Activated naive CD8-positive, alpha-beta T cell treated with anti-CD3 and anti-CD28 coated beads, Interleukin-2, amount 50 U/mL, for 24 hours (primary cell): ENCODE results near the gene PLEKHA7.
"Not testable (repeated sequence)": the region's sequence is repeated elsewhere in the genome, so short reads cannot be mapped to it uniquely, and the experiment has no call there.

ENCODE experiments used
- ATAC-seq: fragments of 150-1000 bp; cut with Tn5 transposase; one replicate; pipeline ENCODE4 v1.10.0; 2021
- DNase-seq: peaks from one replicate; pipeline ENCODE4 v3.0.0; 2021
- H3K27ac Mint-ChIP-seq: one replicate; pipeline ENCODE4 v1.8.0; 2021; ENCODE audit warnings: mild to moderate bottlenecking, mixed read lengths
- H3K27me3 Mint-ChIP-seq: one replicate; pipeline ENCODE4 v1.8.0; 2021; ENCODE audit warnings: mixed read lengths
- H3K36me3 Mint-ChIP-seq: one replicate; pipeline ENCODE4 v1.8.0; 2021; ENCODE audit warnings: low read depth, mixed read lengths
- H3K4me1 Mint-ChIP-seq: one replicate; pipeline ENCODE4 v1.8.0; 2021; ENCODE audit warnings: mixed read lengths
- H3K4me3 Mint-ChIP-seq: one replicate; pipeline ENCODE4 v1.8.0; 2021; ENCODE audit warnings: mild to moderate bottlenecking, moderate library complexity, mixed read lengths
- H3K9me3 Mint-ChIP-seq: one replicate; pipeline ENCODE4 v1.8.0; 2021; ENCODE audit warnings: mixed read lengths

Gene PLEKHA7

GRCh38 chr11:16905375-16905774 lies 108.8 kb downstream of the PLEKHA7 start:
- Mint-ChIP-seq H3K4me1 (peaks cover 56% of the 10 kb centered on the region), H3K27ac (peak overlapping the region; percentile 8), H3K36me3 (peaks cover 16% of the 10 kb centered on the region), H3K4me3 (no peak overlapping the region), H3K9me3 (peaks cover 5% of the 10 kb centered on the region), H3K27me3 (no peaks in the 10 kb centered on the region)
- DNase-seq (no peak), ATAC-seq (no peak)

GRCh38 chr11:16904761-16905160 lies 109.5 kb downstream of the PLEKHA7 start:
- Mint-ChIP-seq H3K4me1 (peaks cover 57% of the 10 kb centered on the region), H3K36me3 (peaks cover 16% of the 10 kb centered on the region)
- not testable (repeated sequence) for DNase-seq, H3K4me3 Mint-ChIP-seq, H3K9me3 Mint-ChIP-seq, ATAC-seq, H3K27ac Mint-ChIP-seq, H3K27me3 Mint-ChIP-seq

- peak; percentile 95 for ATAC-seq
- Mint-ChIP-seq H3K4me3 (peak overlapping the region; percentile 51), H3K27me3 (no peaks in the 10 kb centered on the region), H3K4me1 (peaks cover 53% of the 10 kb centered on the region), H3K27ac (peak overlapping the region; percentile 96), H3K9me3 (peaks cover 5% of the 10 kb centered on the region), H3K36me3 (peaks cover 16% of the 10 kb centered on the region)
- DNase-seq: no peak
Measured at GRCh38 chr11:16902781-16903378, 111.3 kb downstream of the PLEKHA7 start.

GRCh38 chr11:16902182-16902581 lies 112.0 kb downstream of the PLEKHA7 start:
- peak; percentile 71 for ATAC-seq
- Mint-ChIP-seq H3K9me3 (peaks cover 5% of the 10 kb centered on the region), H3K27me3 (no peaks in the 10 kb centered on the region), H3K4me1 (peaks cover 59% of the 10 kb centered on the region), H3K4me3 (peak overlapping the region; percentile 52), H3K27ac (peak overlapping the region; percentile 96), H3K36me3 (peaks cover 16% of the 10 kb centered on the region)
- DNase-seq: no peak

- DNase-seq (no peak), ATAC-seq (no peak)
- peaks cover 13% of the 10 kb centered on the region for H3K36me3 Mint-ChIP-seq
- H3K9me3 Mint-ChIP-seq: peaks cover 5% of the 10 kb centered on the region
- peaks cover 5% of the 10 kb centered on the region for H3K27me3 Mint-ChIP-seq
- peak overlapping the region; percentile 24 for H3K27ac Mint-ChIP-seq
- H3K4me3 Mint-ChIP-seq: no peak overlapping the region
- peaks cover 53% of the 10 kb centered on the region for H3K4me1 Mint-ChIP-seq
Measured at GRCh38 chr11:16900491-16900890, 113.7 kb downstream of the PLEKHA7 start.

GRCh38 chr11:16899708-16900303 lies 114.4 kb downstream of the PLEKHA7 start:
- DNase-seq (no peak), ATAC-seq (no peak)
- Mint-ChIP-seq H3K27me3 (peaks cover 5% of the 10 kb centered on the region), H3K4me1 (peaks cover 50% of the 10 kb centered on the region), H3K9me3 (peaks cover 5% of the 10 kb centered on the region), H3K4me3 (no peak overlapping the region), H3K36me3 (peaks cover 13% of the 10 kb centered on the region), H3K27ac (peak overlapping the region; percentile 24)

GRCh38 chr11:16898274-16898985 lies 115.8 kb downstream of the PLEKHA7 start:
- DNase-seq (no peak), ATAC-seq (no peak)
- Mint-ChIP-seq H3K4me1 (peaks cover 41% of the 10 kb centered on the region), H3K27me3 (peaks cover 5% of the 10 kb centered on the region), H3K9me3 (peaks cover 5% of the 10 kb centered on the region), H3K27ac (peak overlapping the region; percentile 5), H3K4me3 (no peak overlapping the region), H3K36me3 (peaks cover 10% of the 10 kb centered on the region)

- no peak for DNase-seq
- no peak for ATAC-seq
- H3K27ac Mint-ChIP-seq: peak overlapping the region; percentile 5
Measured at GRCh38 chr11:16897470-16898061, 116.6 kb downstream of the PLEKHA7 start.

GRCh38 chr11:16896729-16897469 lies 117.3 kb downstream of the PLEKHA7 start:
- DNase-seq (no peak), ATAC-seq (no peak)
- Mint-ChIP-seq H3K36me3 (peaks cover 5% of the 10 kb centered on the region), H3K4me1 (peaks cover 28% of the 10 kb centered on the region), H3K4me3 (no peak overlapping the region), H3K27ac (no peak overlapping the region), H3K9me3 (peaks cover 3% of the 10 kb centered on the region), H3K27me3 (peaks cover 5% of the 10 kb centered on the region)

More at GRCh38 chr11:16897470-16898061, 116.6 kb downstream of the PLEKHA7 start:
- peaks cover 7% of the 10 kb centered on the region for H3K36me3 Mint-ChIP-seq
- peaks cover 5% of the 10 kb centered on the region for H3K27me3 Mint-ChIP-seq
- peaks cover 5% of the 10 kb centered on the region for H3K9me3 Mint-ChIP-seq
- H3K4me3 Mint-ChIP-seq: no peak overlapping the region
- peaks cover 33% of the 10 kb centered on the region for H3K4me1 Mint-ChIP-seq

- no peak overlapping the region for H3K27ac Mint-ChIP-seq
- H3K9me3 Mint-ChIP-seq: peaks cover 1% of the 10 kb centered on the region
- DNase-seq: no peak
- H3K4me1 Mint-ChIP-seq: peaks cover 20% of the 10 kb centered on the region
- peaks cover 5% of the 10 kb centered on the region for H3K27me3 Mint-ChIP-seq
- H3K4me3 Mint-ChIP-seq: no peak overlapping the region
- no peak for ATAC-seq
- H3K36me3 Mint-ChIP-seq: no peaks in the 10 kb centered on the region
Measured at GRCh38 chr11:16895306-16895705, 118.9 kb downstream of the PLEKHA7 start.

GRCh38 chr11:16893456-16894066 lies 120.7 kb downstream of the PLEKHA7 start:
- no peak for ATAC-seq

GRCh38 chr11:16891964-16892363 lies 122.2 kb downstream of the PLEKHA7 start:
- H3K4me3 Mint-ChIP-seq: no peak overlapping the region
- peak; percentile 25 for ATAC-seq
- no peak for DNase-seq

More at GRCh38 chr11:16893456-16894066, 120.7 kb downstream of the PLEKHA7 start:
- Mint-ChIP-seq H3K36me3 (peaks cover 11% of the 10 kb centered on the region), H3K27me3 (peaks cover 5% of the 10 kb centered on the region), H3K4me3 (no peak overlapping the region), H3K4me1 (peaks cover 25% of the 10 kb centered on the region), H3K27ac (no peak overlapping the region), H3K9me3 (peaks cover 16% of the 10 kb centered on the region)
- no peak for DNase-seq

GRCh38 chr11:16891165-16891564 lies 123.0 kb downstream of the PLEKHA7 start:
- Mint-ChIP-seq H3K27me3 (peaks cover under 1% of the 10 kb centered on the region), H3K36me3 (peaks cover 11% of the 10 kb centered on the region)
- ATAC-seq: no peak

More at GRCh38 chr11:16891964-16892363, 122.2 kb downstream of the PLEKHA7 start:
- Mint-ChIP-seq H3K9me3 (peaks cover 16% of the 10 kb centered on the region), H3K4me1 (peaks cover 13% of the 10 kb centered on the region), H3K36me3 (peaks cover 11% of the 10 kb centered on the region), H3K27ac (peak overlapping the region; percentile 15), H3K27me3 (peaks cover 5% of the 10 kb centered on the region)

GRCh38 chr11:16890442-16890841 lies 123.8 kb downstream of the PLEKHA7 start:
- H3K4me3 Mint-ChIP-seq: no peak overlapping the region
- H3K9me3 Mint-ChIP-seq: peaks cover 16% of the 10 kb centered on the region
- H3K27me3 Mint-ChIP-seq: no peaks in the 10 kb centered on the region
- ATAC-seq (no peak), DNase-seq (no peak)
- peaks cover 11% of the 10 kb centered on the region for H3K36me3 Mint-ChIP-seq
- H3K4me1 Mint-ChIP-seq: peaks cover 13% of the 10 kb centered on the region
- peak overlapping the region; percentile 33 for H3K27ac Mint-ChIP-seq

More at GRCh38 chr11:16891165-16891564, 123.0 kb downstream of the PLEKHA7 start:
- H3K4me3 Mint-ChIP-seq: no peak overlapping the region
- peaks cover 13% of the 10 kb centered on the region for H3K4me1 Mint-ChIP-seq
- no peak overlapping the region for H3K27ac Mint-ChIP-seq
- peaks cover 16% of the 10 kb centered on the region for H3K9me3 Mint-ChIP-seq
- DNase-seq: no peak
